Bronchial epithelial cell (primary cell): ENCODE results near the gene SNX17. TPM values are rescaled to one million over a fixed set of nuclear protein-coding genes. Genes with fewer than 3 reads are reported as not detected.

Experiments used
- DNase-seq: peaks from one replicate; pipeline ENCODE4 v3.0.0-alpha.2; 2010; ENCODE audit warnings: low read depth
- FAIRE-seq: peaks from 2 replicates; lab custom pipeline; 2011; peaks lifted over from hg19 to GRCh38; lab: Jason Lieb, UNC
- H3K27me3 ChIP-seq: 2 replicates; pipeline ENCODE4 v1.5.1; 2011; ENCODE audit warnings: low read length; ENCODE audit not compliant: control insufficient read depth, insufficient read depth
- H3K36me3 ChIP-seq: 2 replicates; pipeline ENCODE4 v1.5.1; 2011; ENCODE audit warnings: low read length; ENCODE audit not compliant: control insufficient read depth, insufficient read depth
- H3K4me3 ChIP-seq: 2 replicates; pipeline ENCODE4 v1.5.1; 2011; ENCODE audit warnings: mild to moderate bottlenecking, low read depth, low read length, control low read depth
- total RNA-seq: library from RNA; depleted of rRNA; stranded (reverse); fragments of >200 nt; gene quantifications from 2 replicates; pipeline ENCODE4 v1.2.1, GENCODE V29; 2014
- TF ChIP-seq, protein P1 (sequence below): IDR thresholded peaks from 2 replicates; pipeline ENCODE4 v1.5.1; 2011; ENCODE audit warnings: mild to moderate bottlenecking, moderate library complexity, low read length, control low read depth, inconsistent platforms; ENCODE audit not compliant: insufficient read depth, severe bottlenecking

The SNX17 gene
- total RNA-seq, 1 donor from 2014 or later, result 102 TPM

DNA sequence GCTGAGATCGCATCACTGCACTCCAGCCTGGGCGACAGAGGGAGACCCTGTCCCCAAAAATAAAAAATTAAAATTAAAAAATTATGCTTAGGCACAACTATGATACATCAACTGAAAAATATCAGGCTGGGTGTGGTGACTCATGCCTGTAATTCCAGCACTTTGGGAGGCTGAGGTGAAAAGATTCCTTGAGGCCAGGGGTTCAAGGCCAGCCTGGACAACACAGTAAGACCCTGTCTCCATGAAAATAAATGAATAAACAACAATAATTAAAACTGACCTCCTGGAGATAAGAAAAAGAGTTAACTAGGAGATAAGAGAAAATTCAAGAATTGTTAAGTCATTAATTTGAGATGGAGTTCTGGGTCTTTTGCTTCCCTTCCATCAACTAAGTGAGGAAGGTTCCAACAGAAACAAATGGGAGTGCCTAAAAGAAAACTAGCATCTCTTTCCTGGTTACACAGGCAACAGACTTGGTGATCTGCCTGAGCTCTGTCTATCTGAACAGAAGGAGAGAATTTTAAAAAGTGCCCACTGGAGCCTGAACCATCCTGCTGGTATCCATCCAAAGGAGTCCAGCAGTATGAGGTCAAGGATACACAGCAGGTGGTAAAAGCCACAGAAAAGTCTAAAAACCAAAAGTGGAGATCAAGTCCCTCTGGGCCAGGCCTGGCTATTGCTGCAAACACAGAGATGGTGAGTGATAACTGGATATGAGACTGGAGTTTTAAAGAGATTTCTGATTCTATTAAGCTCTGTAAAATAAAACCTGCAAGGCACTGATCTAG lies 30.1 kb downstream of the SNX17 start:
- no peaks in the 10 kb centered on the region for H3K27me3 ChIP-seq
- TF ChIP-seq, protein P1, sequence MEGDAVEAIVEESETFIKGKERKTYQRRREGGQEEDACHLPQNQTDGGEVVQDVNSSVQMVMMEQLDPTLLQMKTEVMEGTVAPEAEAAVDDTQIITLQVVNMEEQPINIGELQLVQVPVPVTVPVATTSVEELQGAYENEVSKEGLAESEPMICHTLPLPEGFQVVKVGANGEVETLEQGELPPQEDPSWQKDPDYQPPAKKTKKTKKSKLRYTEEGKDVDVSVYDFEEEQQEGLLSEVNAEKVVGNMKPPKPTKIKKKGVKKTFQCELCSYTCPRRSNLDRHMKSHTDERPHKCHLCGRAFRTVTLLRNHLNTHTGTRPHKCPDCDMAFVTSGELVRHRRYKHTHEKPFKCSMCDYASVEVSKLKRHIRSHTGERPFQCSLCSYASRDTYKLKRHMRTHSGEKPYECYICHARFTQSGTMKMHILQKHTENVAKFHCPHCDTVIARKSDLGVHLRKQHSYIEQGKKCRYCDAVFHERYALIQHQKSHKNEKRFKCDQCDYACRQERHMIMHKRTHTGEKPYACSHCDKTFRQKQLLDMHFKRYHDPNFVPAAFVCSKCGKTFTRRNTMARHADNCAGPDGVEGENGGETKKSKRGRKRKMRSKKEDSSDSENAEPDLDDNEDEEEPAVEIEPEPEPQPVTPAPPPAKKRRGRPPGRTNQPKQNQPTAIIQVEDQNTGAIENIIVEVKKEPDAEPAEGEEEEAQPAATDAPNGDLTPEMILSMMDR, result no peak
- no peak overlapping the region for H3K4me3 ChIP-seq
- no peak for DNase-seq
- no peak for FAIRE-seq
- H3K36me3 ChIP-seq, result no peaks in the 10 kb centered on the region

GRCh38 chr2:27407798-27408491 lies 37.5 kb downstream of the SNX17 start:
- TF ChIP-seq, protein P1, result peak; percentile 46
- DNase-seq (peak; percentile 70), FAIRE-seq (no peak)
- H3K27me3 ChIP-seq, result no peaks in the 10 kb centered on the region
- H3K36me3 ChIP-seq, result no peaks in the 10 kb centered on the region
- H3K4me3 ChIP-seq, result peak overlapping the region; percentile 96

- TF ChIP-seq, protein P1, result no peak
- DNase-seq, result peak; percentile 4
- Histone ChIP-seq H3K27me3 (no peaks in the 10 kb centered on the region), H3K4me3 (peak overlapping the region; percentile 96), H3K36me3 (no peaks in the 10 kb centered on the region)
- no peak for FAIRE-seq
These were observed 38.3 kb downstream of the SNX17 start for GRCh38 chr2:27408601-27409320.

- no peak for FAIRE-seq
- DNase-seq, result peak; percentile 85
- Histone ChIP-seq H3K4me3 (peak within 1 kb of the TSS; percentile 96), H3K27me3 (no peaks in the 10 kb centered on the region), H3K36me3 (no peaks in the 10 kb centered on the region)
- TF ChIP-seq, protein P1, result no peak
These were observed 39.1 kb downstream of the SNX17 start, which contains the start of gene PPM1G for GRCh38 chr2:27409321-27410073. Gene PPM1G, minus strand, starts transcription at chr2:27409591. Its CDS starts 169 bp downstream, at chr2:27409422.

- DNase-seq, result no peak
- H3K36me3 ChIP-seq, result no peaks in the 10 kb centered on the region
- TF ChIP-seq, protein P1, result no peak
- FAIRE-seq, result no peak
- no peak overlapping the region for H3K4me3 ChIP-seq
- no peaks in the 10 kb centered on the region for H3K27me3 ChIP-seq
These were observed 42.2 kb downstream of the SNX17 start for GRCh38 chr2:27412419-27413152.
